Ascending aorta (tissue), 2 donors: ENCODE measurements around the gene INTS3. TPM values are rescaled to one million over a fixed set of nuclear protein-coding genes. Genes with fewer than 3 reads are reported as not detected.

Experiments
- DNase-seq, 2 donors: peaks; one replicate each; pipeline ENCODE4 v3.0.0-alpha.2; 2019; ENCODE audit warnings: low spot score in 2 of 2
- H3K27ac ChIP-seq, 2 donors: fragments of 200-600 bp; sonication (generic); one replicate each; pipeline ENCODE4 v1.5.1; 2016 to 2017; ENCODE audit warnings: mild to moderate bottlenecking in 1 of 2
- H3K27me3 ChIP-seq: fragments of 200-600 bp; sonication (generic); one replicate; pipeline ENCODE4 v1.5.1; 2017
- H3K36me3 ChIP-seq, 2 donors: fragments of 200-600 bp; sonication (generic); one replicate each; pipeline ENCODE4 v1.5.1; 2016
- H3K4me1 ChIP-seq, 2 donors: fragments of 200-600 bp; sonication (generic); one replicate each; pipeline ENCODE4 v1.5.1; 2016 to 2017; ENCODE audit warnings: mild to moderate bottlenecking in 1 of 2
- H3K4me3 ChIP-seq, 2 donors: fragments of 200-600 bp; sonication (generic); one replicate each; pipeline ENCODE4 v1.5.1; 2016 to 2017; ENCODE audit warnings: mild to moderate bottlenecking in 1 of 2
- H3K9me3 ChIP-seq, 2 donors: fragments of 200-600 bp; sonication (generic); one replicate each; pipeline ENCODE4 v1.5.1; 2016
- CTCF ChIP-seq, 3 experiments: fragments of 200-600 bp in 2 of 3; fragments of 450-650 bp in 1 of 3; sonication (generic) in 2 of 3; IDR thresholded peaks; one replicate each; pipeline ENCODE4 v1.5.1; 2016 to 2019; ENCODE audit warnings: antibody characterized with exemption in 3 of 3, mild to moderate bottlenecking in 1 of 3, moderate library complexity in 1 of 3
- intact Hi-C: fragments of 100-400 bp; cut with DNase I; formaldehyde crosslinking; loops from one replicate; pipeline ENCODE4 v1.15.1; 2023
- total RNA-seq: library from RNA; depleted of rRNA; stranded (reverse); fragments of >200 nt; gene quantifications from one replicate; pipeline ENCODE4 v1.1.0, GENCODE V29; 2016

The INTS3 gene
- total RNA-seq, 1 donor from 2014 or later, result 55.9 TPM

GRCh38 chr1:153688276-153688675 is 39.6 kb upstream of the INTS3 start:
- H3K36me3 ChIP-seq, result peaks cover 75 to 89% of the 10 kb centered on the region in 2 donors
- DNase-seq, result no peak
- no peak for TF ChIP-seq CTCF (IDR thresholded peaks at IDR 0.05)
- intact Hi-C loops, result no loop called here
- H3K27ac ChIP-seq, result peak overlapping the region; percentile 36 to 47
- H3K27me3 ChIP-seq, result no peaks in the 10 kb centered on the region
- H3K4me1 ChIP-seq, result peaks cover 5 to 9% of the 10 kb centered on the region in 2 donors
- no peaks in the 10 kb centered on the region for H3K9me3 ChIP-seq
- no peak overlapping the region for H3K4me3 ChIP-seq

GRCh38 chr1:153688736-153689328 is 39.0 kb upstream of the INTS3 start:
- no peak for DNase-seq
- Histone ChIP-seq H3K4me1 (peaks cover 0 to 4% of the 10 kb centered on the region in 2 donors), H3K27ac (peak overlapping the region; percentile 4 to 47), H3K27me3 (no peaks in the 10 kb centered on the region), H3K36me3 (peaks cover 73 to 90% of the 10 kb centered on the region in 2 donors), H3K4me3 (no peak overlapping the region), H3K9me3 (no peaks in the 10 kb centered on the region)
- no peak for TF ChIP-seq CTCF (IDR thresholded peaks at IDR 0.05)
- intact Hi-C loops, result no loop called here

- no peak for DNase-seq
- Histone ChIP-seq H3K27ac (peak overlapping the region in 1 of 2 donors; percentile 29), H3K9me3 (no peaks in the 10 kb centered on the region), H3K4me3 (no peak overlapping the region), H3K27me3 (no peaks in the 10 kb centered on the region), H3K4me1 (peaks cover 7 to 17% of the 10 kb centered on the region in 2 donors), H3K36me3 (peaks cover 39 to 51% of the 10 kb centered on the region in 2 donors)
- intact Hi-C loops, result no loop called here
- TF ChIP-seq CTCF (IDR thresholded peaks at IDR 0.05), result no peak
Observed at GRCh38 chr1:153693466-153693865, 34.4 kb upstream of the INTS3 start.

GRCh38 chr1:153696741-153697140 is 31.1 kb upstream of the INTS3 start:
- TF ChIP-seq CTCF (IDR thresholded peaks at IDR 0.05), result no peak
- intact Hi-C loops, result loop anchor here (2.0 kb wide), 1 partner anchor 16 kb away; no protein-coding TSS in a partner anchor

GRCh38 chr1:153697191-153698019 is 30.4 kb upstream of the INTS3 start:
- intact Hi-C loops, result loop anchor here (1.0 to 2.0 kb wide), 3 partner anchors 17 to 53 kb away; no protein-coding TSS in a partner anchor
- H3K4me3 ChIP-seq, result peak overlapping the region; percentile 33 to 38
- H3K27ac ChIP-seq, result peak overlapping the region; percentile 99 to 100
- peaks cover 16 to 33% of the 10 kb centered on the region in 2 donors for H3K4me1 ChIP-seq
- peaks cover 10 to 17% of the 10 kb centered on the region in 2 donors for H3K36me3 ChIP-seq
- peak; percentile 36 to 94 for DNase-seq
- no peak for TF ChIP-seq CTCF (IDR thresholded peaks at IDR 0.05)
- no peaks in the 10 kb centered on the region for H3K27me3 ChIP-seq
- no peaks in the 10 kb centered on the region for H3K9me3 ChIP-seq

More at GRCh38 chr1:153696741-153697140, 31.1 kb upstream of the INTS3 start:
- peaks cover 16 to 33% of the 10 kb centered on the region in 2 donors for H3K4me1 ChIP-seq
- H3K36me3 ChIP-seq, result peaks cover 10 to 23% of the 10 kb centered on the region in 2 donors
- H3K4me3 ChIP-seq, result no peak overlapping the region
- H3K27me3 ChIP-seq, result no peaks in the 10 kb centered on the region
- H3K9me3 ChIP-seq, result no peaks in the 10 kb centered on the region
- H3K27ac ChIP-seq, result peak overlapping the region; percentile 99 to 100
- DNase-seq, result no peak
